ENCODE data around the gene TMEM266.

DNA sequence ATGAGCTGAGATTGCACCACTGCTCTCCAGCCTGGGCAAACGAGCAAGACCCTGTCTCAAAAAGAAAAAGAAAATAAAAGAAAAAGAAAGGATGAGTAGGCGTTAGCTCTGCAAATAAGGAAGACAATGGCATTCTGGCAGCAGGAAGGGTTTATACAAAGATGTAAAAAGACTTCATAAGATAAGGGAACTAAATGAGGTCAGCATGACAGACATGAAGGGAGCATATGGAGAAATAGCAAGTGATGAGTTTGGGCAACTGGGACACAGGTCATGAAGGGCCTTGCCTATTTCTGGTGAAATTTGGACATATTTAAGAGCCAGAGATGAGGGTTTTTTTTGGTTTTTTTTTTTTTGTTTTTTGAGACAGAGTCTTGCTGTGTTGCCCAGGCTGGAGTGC is 24.5 kb downstream of the TMEM266 start:
- TF ChIP-seq, protein P1, sequence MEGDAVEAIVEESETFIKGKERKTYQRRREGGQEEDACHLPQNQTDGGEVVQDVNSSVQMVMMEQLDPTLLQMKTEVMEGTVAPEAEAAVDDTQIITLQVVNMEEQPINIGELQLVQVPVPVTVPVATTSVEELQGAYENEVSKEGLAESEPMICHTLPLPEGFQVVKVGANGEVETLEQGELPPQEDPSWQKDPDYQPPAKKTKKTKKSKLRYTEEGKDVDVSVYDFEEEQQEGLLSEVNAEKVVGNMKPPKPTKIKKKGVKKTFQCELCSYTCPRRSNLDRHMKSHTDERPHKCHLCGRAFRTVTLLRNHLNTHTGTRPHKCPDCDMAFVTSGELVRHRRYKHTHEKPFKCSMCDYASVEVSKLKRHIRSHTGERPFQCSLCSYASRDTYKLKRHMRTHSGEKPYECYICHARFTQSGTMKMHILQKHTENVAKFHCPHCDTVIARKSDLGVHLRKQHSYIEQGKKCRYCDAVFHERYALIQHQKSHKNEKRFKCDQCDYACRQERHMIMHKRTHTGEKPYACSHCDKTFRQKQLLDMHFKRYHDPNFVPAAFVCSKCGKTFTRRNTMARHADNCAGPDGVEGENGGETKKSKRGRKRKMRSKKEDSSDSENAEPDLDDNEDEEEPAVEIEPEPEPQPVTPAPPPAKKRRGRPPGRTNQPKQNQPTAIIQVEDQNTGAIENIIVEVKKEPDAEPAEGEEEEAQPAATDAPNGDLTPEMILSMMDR (IDR thresholded peaks at IDR 0.05) = no peak
- TF ChIP-seq POLR2AphosphoS5 (IDR thresholded peaks at IDR 0.05) = no peak
- TF ChIP-seq POLR2A (IDR thresholded peaks at IDR 0.05) = no peak
- no peak for TF ChIP-seq EP300 (IDR thresholded peaks at IDR 0.05)

Data from sigmoid colon (tissue), 4 donors.